HG03039 (cell line): ENCODE results near the gene AGPS.
"Not testable (repeated sequence)": the region's sequence is repeated elsewhere in the genome, so short reads cannot be mapped to it uniquely, and the experiment has no call there.

Experiments
- ATAC-seq: cut with Tn5 transposase; IDR thresholded peaks from one replicate; pipeline ENCODE4 v1.9.1; 2021; ENCODE audit warnings: mild to moderate bottlenecking, moderate library complexity; ENCODE audit not compliant: unreplicated experiment

AGPS gene

DNA sequence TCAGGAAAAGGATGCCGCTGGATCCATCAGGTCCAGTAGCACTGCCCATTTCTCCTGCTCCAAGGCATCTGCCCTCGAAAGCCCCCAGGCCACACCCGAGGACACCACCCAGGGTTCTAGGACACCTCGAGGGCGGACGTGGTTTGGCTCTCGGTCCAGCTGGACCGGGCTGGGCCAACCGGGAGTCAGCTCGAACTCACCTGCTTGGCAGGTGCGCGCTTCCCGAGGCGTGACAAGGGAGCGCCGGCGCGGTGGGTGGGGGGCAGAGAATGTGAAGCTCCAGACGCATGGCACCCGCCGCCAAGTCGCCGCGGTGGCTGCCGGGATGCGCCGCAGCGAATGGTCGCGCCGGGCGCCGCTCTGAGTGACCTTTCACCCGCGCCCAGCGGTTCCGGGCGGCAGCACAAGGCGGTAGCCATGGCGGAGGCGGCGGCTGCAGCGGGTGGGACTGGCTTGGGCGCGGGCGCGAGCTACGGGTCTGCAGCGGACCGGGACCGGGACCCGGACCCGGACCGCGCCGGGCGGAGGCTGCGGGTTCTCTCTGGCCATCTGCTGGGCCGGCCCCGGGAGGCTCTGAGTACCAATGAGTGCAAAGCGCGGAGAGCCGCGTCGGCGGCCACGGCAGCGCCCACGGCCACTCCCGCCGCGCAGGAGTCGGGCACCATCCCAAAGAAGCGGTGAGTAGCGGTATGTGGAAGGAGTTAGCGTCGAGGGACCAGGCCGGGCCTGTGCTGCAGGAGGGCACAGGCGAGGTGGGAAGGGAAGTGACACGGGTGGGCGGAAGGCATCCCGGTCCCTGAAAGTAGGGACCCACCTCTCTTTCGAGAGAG is at the start of gene AGPS:
Gene AGPS (plus strand): TSS at position 401 of the 830 bp plus-strand sequence. CDS start 17 bp downstream, at position 418.
- ATAC-seq, result peak; percentile 77

- no peak for ATAC-seq
These were observed 48.8 kb upstream of the AGPS start for GRCh38 chr2:177343773-177344172.

DNA sequence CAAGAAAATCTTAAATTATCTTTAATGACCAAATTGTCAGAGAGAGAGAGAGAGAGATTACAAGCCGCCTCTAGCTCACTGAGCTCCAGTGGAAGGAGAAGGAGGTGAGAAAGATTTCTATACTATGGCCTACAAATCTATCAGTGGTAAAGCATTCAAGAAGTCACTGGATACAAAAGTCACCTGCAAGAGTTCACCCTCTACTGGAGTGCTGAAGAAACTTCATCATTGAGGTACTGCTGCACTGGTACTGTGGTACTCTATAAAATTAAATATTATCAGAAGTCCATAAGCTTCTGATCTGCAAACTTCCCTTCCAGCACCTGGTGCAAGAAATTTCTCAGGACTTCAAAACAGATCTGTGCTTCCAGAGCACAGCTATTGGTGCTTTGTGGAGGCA is 48.3 kb upstream of the AGPS start:
- no peak for ATAC-seq

GRCh38 chr2:177346192-177346591 is 46.4 kb upstream of the AGPS start:
- ATAC-seq, result no peak

DNA sequence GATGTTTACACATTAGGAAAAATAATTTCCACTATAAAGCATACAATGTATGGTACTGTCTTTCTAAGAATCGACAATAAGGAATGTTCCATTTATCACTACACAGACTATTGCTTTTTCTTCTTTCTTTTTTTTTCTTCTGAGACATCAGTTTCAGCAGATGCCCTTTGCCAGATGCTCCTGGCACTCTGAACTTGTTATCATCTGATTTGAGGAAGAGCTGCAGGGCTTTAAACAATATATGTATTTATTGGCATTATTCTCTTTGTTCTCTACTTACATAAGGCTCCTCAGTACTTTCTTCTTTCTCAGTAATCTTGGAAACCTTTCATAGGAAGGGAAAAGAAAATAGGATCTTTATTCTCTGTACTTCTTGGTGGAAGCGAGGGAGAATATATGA is 45.0 kb upstream of the AGPS start:
- no peak for ATAC-seq

GRCh38 chr2:177348118-177348654 is 44.4 kb upstream of the AGPS start:
- ATAC-seq, result no peak

DNA sequence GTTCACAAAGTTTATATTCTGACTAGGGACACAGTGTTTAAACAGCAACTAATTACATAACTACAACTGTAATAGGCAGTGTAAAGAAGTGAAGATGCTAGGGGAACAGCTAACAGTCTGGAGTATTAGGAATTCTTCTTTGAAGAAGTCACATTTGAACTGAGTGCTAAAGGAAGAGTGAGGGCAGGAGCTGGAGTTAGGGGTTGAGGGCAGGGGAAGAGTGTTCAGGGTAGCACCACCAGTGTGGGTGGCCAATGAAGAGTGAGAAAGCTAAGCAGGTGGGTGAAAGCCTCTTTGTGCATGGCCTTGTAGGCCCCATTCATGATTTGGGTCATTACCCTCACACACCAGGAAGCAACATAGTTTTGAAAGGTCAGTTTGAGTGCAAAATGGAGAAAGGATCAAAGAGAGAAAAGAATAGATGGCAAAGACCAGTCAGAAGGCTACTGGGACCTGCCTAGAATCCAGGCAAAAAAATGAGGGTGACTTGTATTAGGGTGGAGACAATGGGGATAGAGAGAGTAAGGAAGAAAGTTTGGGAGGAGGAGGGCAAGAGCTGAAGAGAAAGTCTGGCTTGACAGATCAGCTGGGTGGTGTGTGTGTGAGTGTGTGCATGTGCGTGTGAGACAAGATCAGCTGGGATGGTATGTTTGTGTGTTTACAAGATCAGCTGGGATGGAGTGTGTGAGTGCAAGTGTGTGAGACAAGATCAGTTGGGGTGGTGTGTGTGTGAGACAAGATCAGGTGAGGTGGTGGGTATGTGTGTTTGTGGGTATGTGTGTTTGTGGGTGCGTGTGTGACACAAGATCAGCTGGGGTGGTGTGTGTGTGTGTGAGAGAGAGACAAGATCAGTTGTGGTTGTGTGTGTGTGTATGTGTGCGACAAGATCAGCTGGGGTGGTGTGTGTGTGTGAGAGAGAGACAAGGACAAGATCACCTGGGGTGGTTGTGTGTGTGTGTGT is 43.6 kb upstream of the AGPS start:
- ATAC-seq, result no peak

GRCh38 chr2:177350624-177351023 is 41.9 kb upstream of the AGPS start:
- ATAC-seq, result not testable (repeated sequence)

GRCh38 chr2:177351121-177351520 is 41.5 kb upstream of the AGPS start:
- ATAC-seq, result not testable (repeated sequence)

GRCh38 chr2:177352441-177353186 is 40.0 kb upstream of the AGPS start:
- ATAC-seq, result no peak

DNA sequence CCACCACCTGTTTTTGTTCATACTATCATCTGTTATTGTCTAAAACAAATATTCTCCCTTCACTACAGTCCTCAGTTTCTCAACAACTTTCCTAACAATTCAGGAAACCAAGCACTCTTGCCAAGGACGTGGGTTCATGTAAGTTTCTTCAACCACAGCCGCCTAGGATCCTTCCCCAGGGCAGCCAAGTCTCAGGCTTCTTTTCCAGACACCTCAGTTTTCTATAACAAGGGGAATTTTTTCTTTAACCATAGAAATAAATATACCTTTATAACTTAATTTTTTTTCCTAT is 39.4 kb upstream of the AGPS start:
- ATAC-seq, result no peak

DNA sequence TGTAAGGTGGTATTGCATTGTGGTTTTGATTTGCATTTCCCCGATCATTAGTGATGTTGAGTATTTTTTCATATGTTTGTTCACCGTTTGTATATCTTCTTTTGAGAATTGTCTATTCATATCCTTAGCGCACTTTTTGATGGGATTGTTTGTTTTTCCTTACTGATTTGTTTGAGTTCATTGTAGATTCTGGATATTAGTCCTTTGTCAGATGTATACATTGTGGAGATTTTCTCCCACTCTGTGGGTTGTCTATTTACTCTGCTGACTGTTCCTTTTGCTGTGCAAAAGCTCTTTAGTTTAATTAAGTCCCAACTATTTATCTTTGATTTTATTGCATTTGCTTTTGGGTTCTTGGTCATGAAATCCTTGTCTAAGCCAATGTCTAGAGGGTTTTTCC is 38.0 kb upstream of the AGPS start:
- not testable (repeated sequence) for ATAC-seq

DNA sequence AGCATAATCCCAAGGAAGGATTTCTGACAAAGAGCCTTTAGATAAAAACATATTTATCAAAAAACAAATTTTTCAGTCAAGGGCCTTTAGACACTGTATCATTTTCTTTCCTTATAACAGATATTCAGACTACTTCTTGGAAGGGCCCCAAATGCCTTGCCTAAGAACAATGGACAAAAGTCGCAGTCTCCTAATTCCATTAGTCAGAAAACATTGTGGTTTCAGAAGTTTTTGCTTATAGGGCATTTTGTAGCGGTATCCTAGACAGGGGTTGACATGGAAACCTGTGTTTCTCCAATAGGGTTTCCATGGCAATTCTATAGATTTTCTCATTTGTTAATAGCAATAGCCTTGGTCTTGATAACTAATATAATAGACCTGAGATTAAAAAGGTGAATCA is 36.7 kb upstream of the AGPS start:
- no peak for ATAC-seq

DNA sequence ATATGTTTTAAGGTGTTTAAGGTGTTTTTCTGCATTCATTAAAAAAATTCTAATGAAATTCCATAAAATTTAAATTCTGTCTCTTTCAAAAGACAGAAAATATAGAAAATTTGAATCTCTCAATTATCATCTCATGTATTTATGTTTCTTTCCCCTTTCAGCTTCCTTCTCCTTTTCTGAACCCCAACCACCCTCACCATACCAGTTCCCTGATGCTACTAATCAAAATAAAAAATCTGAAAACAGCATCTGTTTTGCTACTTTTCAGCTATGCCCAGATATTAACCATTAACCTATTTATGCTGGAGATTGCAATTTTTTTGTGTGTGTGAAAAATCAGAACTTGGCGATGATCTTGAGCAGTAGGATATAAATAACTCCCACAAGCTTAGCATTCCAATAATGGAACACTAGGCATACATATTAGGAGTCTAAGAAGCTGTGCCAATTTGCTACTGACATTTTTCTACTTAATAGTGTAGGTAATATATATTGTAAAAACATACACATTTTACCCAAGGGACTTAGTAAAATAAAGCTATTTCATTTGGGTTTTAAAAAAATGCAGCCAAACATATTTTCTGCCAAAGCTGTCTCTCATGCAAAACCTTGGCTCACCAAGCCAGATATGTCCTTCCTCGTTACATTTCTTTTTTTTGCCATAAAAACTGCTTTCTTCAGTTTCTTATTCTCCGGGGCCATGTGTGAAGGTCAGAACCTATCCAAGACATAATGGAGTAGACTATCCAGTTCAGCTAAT is 32.6 kb upstream of the AGPS start:
- ATAC-seq, result no peak

DNA sequence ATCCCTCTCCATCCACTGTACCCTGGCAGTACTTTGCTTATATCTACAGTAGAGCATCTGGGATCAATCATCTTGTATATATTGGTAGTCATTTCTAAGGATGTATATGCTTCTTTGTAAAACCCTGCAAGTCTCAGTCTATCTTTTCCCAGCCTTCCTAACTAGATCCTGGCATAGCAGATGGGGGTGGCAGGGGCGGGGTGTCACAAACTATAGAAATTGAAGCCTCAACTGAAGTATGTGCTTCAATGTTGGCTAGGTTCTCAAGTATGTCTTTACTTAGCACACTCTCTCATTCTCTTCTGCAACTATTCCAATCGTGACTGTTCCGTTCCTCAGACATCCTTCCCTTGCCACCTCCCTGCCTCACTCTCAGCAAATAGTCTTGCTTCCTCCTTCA is 30.1 kb upstream of the AGPS start:
- no peak for ATAC-seq

DNA sequence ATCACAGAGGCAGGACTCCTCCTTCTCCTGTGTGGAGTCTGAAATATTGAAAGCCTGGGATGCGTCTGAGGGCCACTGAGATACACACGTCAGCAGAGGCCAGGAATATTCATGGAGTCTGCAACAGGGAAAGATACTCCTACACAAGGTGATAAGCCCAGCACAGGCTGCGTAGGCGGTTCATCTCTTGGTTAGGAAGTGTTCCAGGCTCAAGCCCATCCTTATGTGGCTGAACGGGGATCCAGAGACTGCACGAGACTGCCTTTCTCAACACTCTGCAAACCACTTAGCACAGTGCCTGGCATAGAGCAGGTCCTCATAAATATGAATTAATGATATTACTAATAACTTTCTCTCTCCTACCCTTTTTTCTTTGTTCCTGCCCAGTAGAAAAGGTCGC is 29.2 kb upstream of the AGPS start:
- no peak for ATAC-seq

GRCh38 chr2:177365764-177366163 is 26.8 kb upstream of the AGPS start:
- ATAC-seq, result not testable (repeated sequence)

DNA sequence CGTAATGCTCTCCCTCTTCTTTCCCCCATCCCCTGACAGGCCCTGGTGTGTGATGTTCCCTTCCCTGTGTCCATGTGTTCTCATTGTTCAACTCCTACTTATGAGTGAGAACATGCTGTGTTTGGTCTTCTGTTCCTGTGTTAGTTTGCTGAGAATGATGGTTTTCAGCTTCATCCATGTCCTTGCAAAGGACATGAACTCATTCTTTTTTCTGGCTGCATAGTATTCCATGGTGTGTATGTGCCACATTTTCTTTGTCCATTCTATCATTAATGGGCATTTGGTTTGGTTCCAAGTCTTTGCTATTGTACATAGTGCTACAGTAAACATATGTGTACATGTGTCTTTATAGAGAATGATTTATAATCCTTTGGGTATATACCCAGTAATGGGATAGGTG is 24.6 kb upstream of the AGPS start:
- not testable (repeated sequence) for ATAC-seq

DNA sequence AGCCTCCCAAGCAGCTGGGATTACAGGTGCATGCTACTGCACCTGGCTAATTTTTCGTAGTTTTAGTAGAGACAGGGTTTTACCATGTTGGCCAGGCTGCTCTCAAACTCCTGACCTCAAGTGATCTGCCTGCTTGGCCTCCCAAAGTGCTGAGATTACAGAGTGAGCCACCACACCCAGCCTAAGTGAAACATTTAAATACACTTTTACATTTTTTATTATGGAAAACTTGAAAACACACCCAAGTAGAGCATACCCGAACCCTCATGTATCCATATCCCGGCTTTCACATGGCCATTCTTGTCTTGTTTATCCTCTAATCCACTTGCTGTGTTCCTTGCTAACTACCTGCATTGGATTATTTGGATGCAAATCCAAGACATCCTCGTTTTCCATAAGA is 13.2 kb upstream of the AGPS start:
- ATAC-seq, result no peak

GRCh38 chr2:177380181-177380580 is 12.4 kb upstream of the AGPS start:
- ATAC-seq, result no peak
